T-helper 17 cell (primary cell): Measurements from ENCODE around the gene SUDS3. TPM values are rescaled to one million over a fixed set of nuclear protein-coding genes. Genes with fewer than 3 reads are reported as not detected.

ENCODE experiments used
- ATAC-seq: fragments of 150-1000 bp; cut with Tn5 transposase; 2 replicates; pipeline ENCODE4 v1.10.0; 2021; ENCODE audit warnings: mild to moderate bottlenecking, moderate library complexity
- DNase-seq, 3 donors: peaks; one replicate each; pipeline versions ENCODE4 v3.0.0 to v3.0.0-alpha.2; 2020 to 2021
- H3K9me3 ChIP-seq: one replicate; pipeline ENCODE4 v1.7.0; 2013; ENCODE audit warnings: low read length, mild to moderate bottlenecking; ENCODE audit not compliant: control insufficient read depth, poor library complexity, severe bottlenecking
- H3K27ac Mint-ChIP-seq: one replicate; pipeline ENCODE4 v1.8.0; 2022; ENCODE audit warnings: mild to moderate bottlenecking, moderate library complexity, mixed read lengths
- H3K27me3 Mint-ChIP-seq: one replicate; pipeline ENCODE4 v1.8.0; 2022; ENCODE audit warnings: mixed read lengths
- H3K36me3 Mint-ChIP-seq: one replicate; pipeline ENCODE4 v1.8.0; 2022; ENCODE audit warnings: low read depth, mixed read lengths
- H3K4me1 Mint-ChIP-seq: one replicate; pipeline ENCODE4 v1.8.0; 2022; ENCODE audit warnings: mild to moderate bottlenecking, mixed read lengths
- H3K4me3 Mint-ChIP-seq: one replicate; pipeline ENCODE4 v1.8.0; 2022; ENCODE audit warnings: mild to moderate bottlenecking, moderate library complexity, mixed read lengths
- total RNA-seq, 4 donors: library from RNA in 2 of 4; stranded (reverse) in 2 of 4; gene quantifications; one replicate each; pipeline ENCODE4 v1.2.3 and lab custom pipeline; 2022 to 2026

The SUDS3 gene
- total RNA-seq, 2 donors from 2014 or later: 29.8 to 34.9 TPM

GRCh38 chr12:118425364-118425763 lies 49.0 kb downstream of the SUDS3 start:
- Mint-ChIP-seq H3K4me1 (no peaks in the 10 kb centered on the region), H3K36me3 (no peaks in the 10 kb centered on the region), H3K27ac (no peak overlapping the region)

GRCh38 chr12:118427819-118428218 lies 51.5 kb downstream of the SUDS3 start:
- H3K4me1 Mint-ChIP-seq: no peaks in the 10 kb centered on the region
- ATAC-seq: no peak
- no peak overlapping the region for H3K27ac Mint-ChIP-seq
- no peaks in the 10 kb centered on the region for H3K9me3 ChIP-seq
- no peaks in the 10 kb centered on the region for H3K36me3 Mint-ChIP-seq
- DNase-seq: no peak
- H3K4me3 Mint-ChIP-seq: no peak overlapping the region
- H3K27me3 Mint-ChIP-seq: no peaks in the 10 kb centered on the region

More at GRCh38 chr12:118425364-118425763, 49.0 kb downstream of the SUDS3 start:
- ATAC-seq (no peak), DNase-seq (no peak)
- Mint-ChIP-seq H3K27me3 (no peaks in the 10 kb centered on the region), H3K4me3 (no peak overlapping the region)
- H3K9me3 ChIP-seq: no peaks in the 10 kb centered on the region

DNA sequence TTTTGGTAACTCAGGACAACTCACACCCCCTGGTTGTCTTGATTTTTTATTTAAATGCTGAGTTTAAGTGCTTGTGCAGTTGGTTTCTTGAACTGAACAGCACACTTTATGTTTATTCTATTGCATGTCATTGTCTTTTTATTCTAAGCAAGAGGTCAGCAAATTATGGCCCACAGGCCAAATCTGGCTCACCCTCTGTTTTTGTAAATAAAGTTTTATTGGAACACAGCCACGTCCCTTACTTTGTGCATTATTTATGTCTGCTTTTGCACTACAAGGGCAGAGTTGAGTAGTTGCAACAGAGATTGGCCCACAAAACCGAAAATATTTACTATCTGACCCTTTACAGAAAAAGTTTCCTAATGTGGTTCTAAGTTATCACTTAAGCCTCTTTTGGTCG lies 52.3 kb downstream of the SUDS3 start:
- no peaks in the 10 kb centered on the region for H3K9me3 ChIP-seq
- H3K27ac Mint-ChIP-seq: no peak overlapping the region
- no peaks in the 10 kb centered on the region for H3K4me1 Mint-ChIP-seq
- no peak overlapping the region for H3K4me3 Mint-ChIP-seq
- no peaks in the 10 kb centered on the region for H3K36me3 Mint-ChIP-seq
- no peaks in the 10 kb centered on the region for H3K27me3 Mint-ChIP-seq
- ATAC-seq: no peak
- DNase-seq: no peak

DNA sequence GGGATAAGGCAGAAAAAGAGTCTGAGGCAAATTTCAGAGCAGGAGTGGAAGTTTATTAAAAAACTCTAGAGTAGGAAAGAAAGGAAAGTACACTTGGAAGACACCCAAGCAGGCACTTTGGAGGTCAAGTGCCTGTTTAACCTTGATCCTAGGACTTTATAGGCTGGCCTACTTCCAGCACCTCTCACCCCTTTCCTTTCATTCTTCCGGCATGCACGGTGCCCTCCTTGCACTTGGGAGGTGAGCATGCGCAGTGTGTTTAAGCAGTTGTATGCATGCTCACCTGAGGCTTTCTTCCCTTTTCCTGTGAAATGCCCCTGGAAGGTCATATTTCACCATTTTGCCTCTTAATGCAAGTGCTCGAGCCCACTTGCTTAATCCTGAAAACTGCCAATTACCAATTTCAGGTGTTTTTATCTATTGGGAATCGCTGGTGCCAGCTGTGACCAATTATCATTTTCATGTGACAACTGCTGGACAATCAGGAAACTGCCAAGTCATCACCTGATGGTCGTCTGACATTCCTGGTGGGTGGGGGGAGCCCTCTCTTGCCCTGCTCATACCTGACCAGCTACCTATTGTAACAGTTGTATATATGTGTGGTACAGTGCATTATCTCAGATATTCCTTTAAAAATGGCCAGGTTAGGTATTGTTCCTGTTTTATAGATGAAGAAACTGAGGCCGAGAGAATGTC lies 53.5 kb downstream of the SUDS3 start:
- H3K4me1 Mint-ChIP-seq: no peaks in the 10 kb centered on the region
- H3K4me3 Mint-ChIP-seq: no peak overlapping the region
- H3K27me3 Mint-ChIP-seq: no peaks in the 10 kb centered on the region
- H3K36me3 Mint-ChIP-seq: no peaks in the 10 kb centered on the region
- no peaks in the 10 kb centered on the region for H3K9me3 ChIP-seq
- ATAC-seq (no peak), DNase-seq (no peak)
- no peak overlapping the region for H3K27ac Mint-ChIP-seq

- ATAC-seq (no peak), DNase-seq (no peak)
- Mint-ChIP-seq H3K4me3 (no peak overlapping the region), H3K27ac (no peak overlapping the region), H3K27me3 (no peaks in the 10 kb centered on the region), H3K36me3 (no peaks in the 10 kb centered on the region), H3K4me1 (no peaks in the 10 kb centered on the region)
- H3K9me3 ChIP-seq: no peaks in the 10 kb centered on the region
Observed at GRCh38 chr12:118430516-118430915, 54.2 kb downstream of the SUDS3 start.

DNA sequence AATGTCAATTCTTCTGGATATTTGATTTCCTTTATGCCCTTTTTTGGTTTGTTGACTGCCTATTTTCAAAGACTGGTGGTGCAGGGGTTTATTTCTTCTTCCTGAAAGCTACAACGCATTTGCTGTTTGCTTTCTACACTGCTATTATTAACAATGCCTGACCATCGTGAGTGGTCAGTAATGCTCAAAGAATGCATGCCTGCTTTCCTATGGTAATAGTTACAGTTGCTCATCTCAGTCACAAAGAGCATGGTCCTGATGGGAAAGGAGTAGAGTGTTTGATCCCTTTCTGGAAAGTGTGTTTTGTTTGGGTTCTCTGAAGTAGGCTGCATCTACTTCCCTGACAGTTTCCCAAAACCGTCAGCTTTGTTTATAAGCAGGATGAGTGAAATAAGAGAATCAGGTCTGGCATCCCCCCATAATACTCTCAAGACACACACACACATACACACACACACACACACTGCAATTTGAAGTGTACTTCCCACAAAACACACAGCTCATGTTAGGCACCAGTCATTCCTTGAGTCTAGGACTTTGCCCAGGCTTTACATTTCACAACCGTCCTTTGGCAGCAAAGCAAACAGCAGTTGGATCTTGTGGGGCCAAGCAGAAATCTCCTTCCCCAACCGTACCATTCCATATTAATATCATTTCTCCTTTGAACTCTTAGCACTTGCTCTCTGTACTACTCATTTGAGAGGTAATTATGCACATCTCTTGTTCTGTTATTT lies 56.6 kb downstream of the SUDS3 start:
- H3K36me3 Mint-ChIP-seq: no peaks in the 10 kb centered on the region
- no peak overlapping the region for H3K27ac Mint-ChIP-seq
- ATAC-seq (no peak), DNase-seq (no peak)
- no peaks in the 10 kb centered on the region for H3K27me3 Mint-ChIP-seq
- H3K4me1 Mint-ChIP-seq: no peaks in the 10 kb centered on the region
- H3K9me3 ChIP-seq: no peaks in the 10 kb centered on the region
- no peak overlapping the region for H3K4me3 Mint-ChIP-seq

GRCh38 chr12:118436002-118436730 lies 59.8 kb downstream of the SUDS3 start:
- no peak for ATAC-seq
- DNase-seq: no peak
- Mint-ChIP-seq H3K27ac (no peak overlapping the region), H3K27me3 (peaks cover 2% of the 10 kb centered on the region), H3K36me3 (no peaks in the 10 kb centered on the region), H3K4me1 (no peaks in the 10 kb centered on the region), H3K4me3 (no peak overlapping the region)
- no peaks in the 10 kb centered on the region for H3K9me3 ChIP-seq

GRCh38 chr12:118436986-118437385 lies 60.6 kb downstream of the SUDS3 start:
- H3K4me1 Mint-ChIP-seq: no peaks in the 10 kb centered on the region
- DNase-seq: no peak
- H3K27me3 Mint-ChIP-seq: peaks cover 7% of the 10 kb centered on the region

DNA sequence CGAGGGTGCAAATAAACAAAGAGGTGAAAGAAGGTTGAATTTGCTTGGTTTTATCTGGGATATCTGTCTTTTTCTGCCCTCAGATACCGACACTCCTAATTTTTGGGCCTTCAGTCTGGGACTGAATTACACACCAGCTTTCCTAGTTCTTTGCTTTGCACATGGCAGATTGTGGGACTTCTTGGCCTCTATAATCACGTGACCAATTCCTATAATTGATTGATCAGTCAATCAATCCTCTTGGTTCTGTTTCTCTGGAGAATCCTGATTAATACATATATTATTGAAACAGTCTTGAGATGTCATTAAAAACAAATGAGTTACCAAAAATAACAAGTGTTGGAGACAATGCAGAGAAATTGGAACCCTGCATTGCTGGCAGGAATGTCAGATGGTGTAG lies 62.7 kb downstream of the SUDS3 start:
- no peak for DNase-seq
- no peaks in the 10 kb centered on the region for H3K9me3 ChIP-seq
- ATAC-seq: no peak
- H3K36me3 Mint-ChIP-seq: no peaks in the 10 kb centered on the region
- peaks cover 13% of the 10 kb centered on the region for H3K27me3 Mint-ChIP-seq
- no peak overlapping the region for H3K4me3 Mint-ChIP-seq
- no peak overlapping the region for H3K27ac Mint-ChIP-seq
- H3K4me1 Mint-ChIP-seq: no peaks in the 10 kb centered on the region

More at GRCh38 chr12:118436986-118437385, 60.6 kb downstream of the SUDS3 start:
- H3K36me3 Mint-ChIP-seq: no peaks in the 10 kb centered on the region
- H3K4me3 Mint-ChIP-seq: no peak overlapping the region
- no peak for ATAC-seq
- H3K9me3 ChIP-seq: no peaks in the 10 kb centered on the region
- H3K27ac Mint-ChIP-seq: no peak overlapping the region

DNA sequence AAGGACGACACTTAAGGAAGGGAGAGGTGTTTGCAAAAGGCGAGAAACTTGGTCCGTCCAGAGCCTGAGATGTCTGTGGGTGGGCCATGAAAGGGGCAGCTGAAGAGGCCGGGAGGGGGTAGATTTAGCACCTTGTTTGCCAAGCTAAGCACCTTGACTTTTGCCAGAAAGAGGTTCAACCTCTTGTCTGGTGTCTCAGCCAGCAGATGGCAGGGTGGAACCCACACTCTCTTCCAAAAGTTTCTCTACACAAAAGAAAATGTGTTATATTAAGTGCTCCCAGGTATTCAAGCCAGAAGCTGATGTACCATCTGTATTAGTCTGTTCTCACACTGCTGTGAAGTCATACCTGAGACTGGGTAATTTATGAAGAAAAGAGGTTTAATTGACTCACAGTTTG lies 69.9 kb downstream of the SUDS3 start:
- no peak for DNase-seq
- H3K36me3 Mint-ChIP-seq: peaks cover 2% of the 10 kb centered on the region
- no peak overlapping the region for H3K4me3 Mint-ChIP-seq
- H3K27me3 Mint-ChIP-seq: peaks cover 18% of the 10 kb centered on the region
- no peak overlapping the region for H3K27ac Mint-ChIP-seq
- no peak for ATAC-seq
- H3K4me1 Mint-ChIP-seq: no peaks in the 10 kb centered on the region
- H3K9me3 ChIP-seq: peaks cover 2% of the 10 kb centered on the region

DNA sequence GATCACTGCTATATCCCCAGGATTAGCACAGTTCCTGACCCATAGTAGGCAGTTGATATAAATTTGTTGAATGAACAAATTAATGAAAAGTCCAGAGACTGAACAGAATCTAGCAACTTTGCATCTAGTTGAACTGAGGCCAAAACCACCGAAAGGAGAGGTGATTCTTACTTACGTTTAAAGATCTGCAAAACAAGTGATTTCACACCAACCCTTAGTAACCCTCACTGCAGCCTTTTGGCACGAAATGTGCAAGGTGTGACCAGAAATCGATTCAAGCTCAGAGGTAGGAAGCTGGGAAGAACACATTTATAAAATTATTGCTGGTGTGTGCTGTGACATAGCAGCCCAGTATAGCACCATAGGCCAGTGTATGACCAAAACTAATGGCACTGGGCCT lies 70.8 kb downstream of the SUDS3 start:
- no peaks in the 10 kb centered on the region for H3K4me1 Mint-ChIP-seq
- peaks cover 2% of the 10 kb centered on the region for H3K9me3 ChIP-seq
- DNase-seq (no peak), ATAC-seq (no peak)
- H3K4me3 Mint-ChIP-seq: no peak overlapping the region
- no peak overlapping the region for H3K27ac Mint-ChIP-seq
- peaks cover 18% of the 10 kb centered on the region for H3K27me3 Mint-ChIP-seq
- H3K36me3 Mint-ChIP-seq: peaks cover 2% of the 10 kb centered on the region

GRCh38 chr12:118448341-118448740 lies 72.0 kb downstream of the SUDS3 start:
- ATAC-seq (no peak), DNase-seq (no peak)
- H3K27me3 Mint-ChIP-seq: peaks cover 15% of the 10 kb centered on the region
- no peaks in the 10 kb centered on the region for H3K4me1 Mint-ChIP-seq
- no peak overlapping the region for H3K4me3 Mint-ChIP-seq
- H3K9me3 ChIP-seq: peaks cover 2% of the 10 kb centered on the region
- H3K27ac Mint-ChIP-seq: no peak overlapping the region
- H3K36me3 Mint-ChIP-seq: peaks cover 2% of the 10 kb centered on the region

DNA sequence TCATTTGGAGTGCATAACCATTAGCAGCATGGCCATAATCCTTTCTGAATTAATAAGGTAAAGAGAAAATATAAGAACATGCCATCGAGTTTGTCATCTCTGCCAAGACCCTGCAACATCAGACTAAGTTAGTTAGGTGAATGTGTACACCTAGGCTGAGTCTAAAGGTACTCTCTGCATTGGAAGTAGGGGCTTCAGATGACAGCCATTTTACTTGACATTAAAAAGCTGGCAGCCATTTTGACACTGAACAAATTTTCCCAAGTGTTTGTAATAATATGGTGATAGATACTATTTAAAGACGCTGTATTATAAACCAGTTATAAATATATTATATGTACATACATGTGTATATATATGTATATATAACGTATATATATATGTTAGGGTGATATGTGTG lies 79.0 kb downstream of the SUDS3 start:
- no peak for DNase-seq
- H3K36me3 Mint-ChIP-seq: peaks cover 2% of the 10 kb centered on the region
- no peak overlapping the region for H3K4me3 Mint-ChIP-seq
- no peak overlapping the region for H3K27ac Mint-ChIP-seq
- no peak for ATAC-seq
- H3K4me1 Mint-ChIP-seq: no peaks in the 10 kb centered on the region
- H3K27me3 Mint-ChIP-seq: peaks cover 15% of the 10 kb centered on the region
- no peaks in the 10 kb centered on the region for H3K9me3 ChIP-seq
